ENCODE measurements around the gene RFT1. TPM values are rescaled to one million over a fixed set of nuclear protein-coding genes. Genes with fewer than 3 reads are reported as not detected.

The RFT1 gene
- total RNA-seq, 2 donors from 2014 or later = 29.3 to 35.2 TPM

- Mint-ChIP-seq H3K4me1 (peaks cover 22% of the 10 kb centered on the region), H3K27ac (peak overlapping the region; percentile 32), H3K27me3 (ENCODE audit: insufficient read depth) (no peaks in the 10 kb centered on the region), H3K36me3 (ENCODE audit: low read depth) (peaks cover 4% of the 10 kb centered on the region), H3K9me3 (no peaks in the 10 kb centered on the region), H3K4me3 (no peak overlapping the region)
- Histone ChIP-seq H3K4me1 (ENCODE audit: control insufficient read depth, insufficient read depth, low read length) (no peaks in the 10 kb centered on the region), H3K9me3 (ENCODE audit: control insufficient read depth, low read length) (no peaks in the 10 kb centered on the region), H3K4me3 (ENCODE audit: low read length) (no peak overlapping the region), H3K27me3 (ENCODE audit: control insufficient read depth, insufficient read depth, low read length, poor library complexity, severe bottlenecking) (no peaks in the 10 kb centered on the region), H3K27ac (ENCODE audit: low read depth, low read length) (no peak overlapping the region), H3K36me3 (ENCODE audit: control insufficient read depth, insufficient read depth, low read length) (no peaks in the 10 kb centered on the region), H3K9ac (ENCODE audit: extremely low read depth, low read length, poor library complexity, severe bottlenecking) (no peak overlapping the region)
- DNase-seq = no peak
- 90 to 91% methylated on average over 5 to 17 of the region's 17 CpGs for WGBS, 2 experiments (ENCODE audit: insufficient coverage in 1 of 2, insufficient read length in 1 of 2)
- TF ChIP-seq CTCF (conservative IDR thresholded peaks at IDR 0.05) = no peak
Measured at GRCh38 chr3:53170325-53171063, 40.3 kb upstream of the RFT1 start.

GRCh38 chr3:53169832-53170324 is 39.6 kb upstream of the RFT1 start:
- WGBS, 2 experiments (ENCODE audit: insufficient coverage in 1 of 2, insufficient read length in 1 of 2) = 93 to 100% methylated on average over 4 to 9 of the region's 9 CpGs
- TF ChIP-seq CTCF (conservative IDR thresholded peaks at IDR 0.05) = no peak
- H3K27ac Mint-ChIP-seq = no peak overlapping the region
- H3K36me3 ChIP-seq (ENCODE audit: control insufficient read depth, insufficient read depth, low read length) = no peaks in the 10 kb centered on the region
- no peaks in the 10 kb centered on the region for H3K9me3 Mint-ChIP-seq
- H3K9me3 ChIP-seq (ENCODE audit: control insufficient read depth, low read length) = no peaks in the 10 kb centered on the region
- no peaks in the 10 kb centered on the region for H3K27me3 ChIP-seq (ENCODE audit: control insufficient read depth, insufficient read depth, low read length, poor library complexity, severe bottlenecking)
- H3K27me3 Mint-ChIP-seq (ENCODE audit: insufficient read depth) = no peaks in the 10 kb centered on the region
- no peaks in the 10 kb centered on the region for H3K4me1 ChIP-seq (ENCODE audit: control insufficient read depth, insufficient read depth, low read length)
- no peak overlapping the region for H3K9ac ChIP-seq (ENCODE audit: extremely low read depth, low read length, poor library complexity, severe bottlenecking)
- H3K4me3 ChIP-seq (ENCODE audit: low read length) = no peak overlapping the region
- H3K4me3 Mint-ChIP-seq = no peak overlapping the region
- H3K4me1 Mint-ChIP-seq = peaks cover 22% of the 10 kb centered on the region
- no peak overlapping the region for H3K27ac ChIP-seq (ENCODE audit: low read depth, low read length)
- H3K36me3 Mint-ChIP-seq (ENCODE audit: low read depth) = peaks cover 4% of the 10 kb centered on the region
- DNase-seq = no peak

GRCh38 chr3:53169045-53169831 is 39.0 kb upstream of the RFT1 start:
- Mint-ChIP-seq H3K9me3 (no peaks in the 10 kb centered on the region), H3K4me1 (peaks cover 22% of the 10 kb centered on the region), H3K36me3 (ENCODE audit: low read depth) (peaks cover 4% of the 10 kb centered on the region), H3K4me3 (no peak overlapping the region), H3K27ac (peak overlapping the region; percentile 76), H3K27me3 (ENCODE audit: insufficient read depth) (no peaks in the 10 kb centered on the region)
- H3K9ac ChIP-seq (ENCODE audit: extremely low read depth, low read length, poor library complexity, severe bottlenecking) = no peak overlapping the region
- no peaks in the 10 kb centered on the region for H3K27me3 ChIP-seq (ENCODE audit: control insufficient read depth, insufficient read depth, low read length, poor library complexity, severe bottlenecking)
- no peaks in the 10 kb centered on the region for H3K36me3 ChIP-seq (ENCODE audit: control insufficient read depth, insufficient read depth, low read length)
- H3K4me1 ChIP-seq (ENCODE audit: control insufficient read depth, insufficient read depth, low read length) = no peaks in the 10 kb centered on the region
- peak; percentile 82 for DNase-seq
- no peaks in the 10 kb centered on the region for H3K9me3 ChIP-seq (ENCODE audit: control insufficient read depth, low read length)
- no peak for TF ChIP-seq CTCF (conservative IDR thresholded peaks at IDR 0.05)
- no peak overlapping the region for H3K4me3 ChIP-seq (ENCODE audit: low read length)
- 71 to 85% methylated on average over 11 to 15 of the region's 15 CpGs for WGBS, 2 experiments (ENCODE audit: insufficient coverage in 1 of 2, insufficient read length in 1 of 2)
- H3K27ac ChIP-seq (ENCODE audit: low read depth, low read length) = peak overlapping the region; percentile 47
